ENCODE results near the gene TMTC3.

GRCh38 chr12:88175544-88175943, 33.4 kb downstream of the TMTC3 start:
- no peak for TF ChIP-seq POLR2AphosphoS5 (IDR thresholded peaks at IDR 0.05; ENCODE audit: low read depth, low read length)
- no peak for TF ChIP-seq TAF1 (IDR thresholded peaks at IDR 0.05; ENCODE audit: low read depth, low read length)
- TF ChIP-seq POLR2A (IDR thresholded peaks at IDR 0.05; ENCODE audit: low read depth, low read length), result no peak
- TF ChIP-seq PAX5 (IDR thresholded peaks at IDR 0.05; ENCODE audit: insufficient read depth, low read length, severe bottlenecking), result no peak
- no peak for TF ChIP-seq POU2F2 (IDR thresholded peaks at IDR 0.05; ENCODE audit: low read depth, low read length)
- TF ChIP-seq SPI1 (IDR thresholded peaks at IDR 0.05; ENCODE audit: low read depth, low read length), result no peak

All from GM12891 (cell line).